Lung (tissue), 12 donors: ENCODE data around the gene PRKCA. TPM values are rescaled to one million over a fixed set of nuclear protein-coding genes. Genes with fewer than 3 reads are reported as not detected.

Experiments
- ATAC-seq: fragments of 200-7000 bp; cut with Tn5 transposase; one replicate; pipeline ENCODE4 v1.9.1; 2020; ENCODE audit warnings: moderate number of reproducible peaks; ENCODE audit not compliant: insufficient read depth, low FRiP score
- DNase-seq, 3 donors: peaks; one replicate each; pipeline ENCODE4 v3.0.0-alpha.2; 2013 to 2017
- H3K27ac ChIP-seq, 2 donors: one replicate each; pipeline ENCODE4 v1.5.1; 2013; ENCODE audit warnings: mild to moderate bottlenecking in 2 of 2, moderate library complexity in 2 of 2, control low read depth in 1 of 2, inconsistent platforms in 1 of 2, low read depth in 1 of 2, low read length in 1 of 2
- H3K27me3 ChIP-seq, 3 donors: one replicate each; pipeline ENCODE4 v1.5.1; 2013; ENCODE audit warnings: low read length in 2 of 3; ENCODE audit not compliant: control insufficient read depth in 3 of 3, insufficient read depth in 3 of 3
- H3K36me3 ChIP-seq, 4 donors: one replicate each; pipeline ENCODE4 v1.5.1; 2013; ENCODE audit warnings: low read length in 4 of 4, mild to moderate bottlenecking in 1 of 4, moderate library complexity in 1 of 4; ENCODE audit not compliant: control insufficient read depth in 4 of 4, insufficient read depth in 4 of 4
- H3K4me1 ChIP-seq, 5 donors: one replicate each; pipeline ENCODE4 v1.5.1; 2013; ENCODE audit warnings: low read length in 5 of 5, mild to moderate bottlenecking in 2 of 5, moderate library complexity in 1 of 5; ENCODE audit not compliant: control insufficient read depth in 5 of 5, insufficient read depth in 5 of 5
- H3K4me3 ChIP-seq: one replicate; pipeline ENCODE4 v1.5.1; 2013; ENCODE audit warnings: mild to moderate bottlenecking, control low read depth, moderate library complexity
- H3K9ac ChIP-seq, 2 donors: one replicate each; pipeline ENCODE4 v1.5.1; 2013; ENCODE audit warnings: low read length in 2 of 2, control low read depth in 1 of 2; ENCODE audit not compliant: insufficient read depth in 1 of 2
- H3K9me3 ChIP-seq, 4 donors: one replicate each; pipeline ENCODE4 v1.5.1; 2013; ENCODE audit warnings: low read length in 3 of 4, mild to moderate bottlenecking in 1 of 4, moderate library complexity in 1 of 4; ENCODE audit not compliant: control insufficient read depth in 4 of 4, insufficient read depth in 3 of 4
- CTCF ChIP-seq: IDR thresholded peaks from 2 replicates; pipeline ENCODE4 v1.5.1; 2012; ENCODE audit warnings: mild to moderate bottlenecking; ENCODE audit errors: control extremely low read depth, extremely low read depth
- WGBS, 2 donors: extraction: QIAGEN DNeasy Blood & Tissue Kit; methylation state at CpG; one replicate each; pipeline ENCODE4 v1.1.7; 2013; 5-methylcytosine and 5-hydroxymethylcytosine counted together
- polyA plus RNA-seq, 2 donors: library from polyadenylated mRNA; stranded (reverse); fragments of 200-250 nt; gene quantifications; one replicate each; pipeline ENCODE4 v1.2.1, GENCODE V29; 2013
- total RNA-seq, 2 donors: library from RNA; depleted of rRNA in 1 of 2; stranded (reverse); fragments of >200 nt in 1 of 2; gene quantifications; one replicate each; pipeline ENCODE4 v1.2.1, GENCODE V29; 2014 to 2021
- donor health status: control.
- donor health status: control.
- donor health status: Bipolar disorder and iron deficiency.
- donor health status: healthy.
- donor health status: DM: yes; HTN: yes; CAD: no.

Gene PRKCA
- total and polyA plus RNA-seq, 4 donors, result 3.4 to 34.8 (median 13.8) TPM

GRCh38 chr17:66465701-66466100, 163.3 kb downstream of the PRKCA start:
- H3K27me3 ChIP-seq, result no peaks in the 10 kb centered on the region
- H3K4me1 ChIP-seq, result peaks cover 4 to 30% (median 8%) of the 10 kb centered on the region in 5 donors
- TF ChIP-seq CTCF, result no peak
- WGBS, 2 donors, result 95% methylated on average over 1 of the region's 1 CpG
- no peak overlapping the region for H3K4me3 ChIP-seq
- no peak overlapping the region for H3K9ac ChIP-seq
- H3K27ac ChIP-seq, result no peak overlapping the region
- no peak for ATAC-seq
- DNase-seq, result no peak
- no peaks in the 10 kb centered on the region for H3K9me3 ChIP-seq
- no peaks in the 10 kb centered on the region for H3K36me3 ChIP-seq

DNA sequence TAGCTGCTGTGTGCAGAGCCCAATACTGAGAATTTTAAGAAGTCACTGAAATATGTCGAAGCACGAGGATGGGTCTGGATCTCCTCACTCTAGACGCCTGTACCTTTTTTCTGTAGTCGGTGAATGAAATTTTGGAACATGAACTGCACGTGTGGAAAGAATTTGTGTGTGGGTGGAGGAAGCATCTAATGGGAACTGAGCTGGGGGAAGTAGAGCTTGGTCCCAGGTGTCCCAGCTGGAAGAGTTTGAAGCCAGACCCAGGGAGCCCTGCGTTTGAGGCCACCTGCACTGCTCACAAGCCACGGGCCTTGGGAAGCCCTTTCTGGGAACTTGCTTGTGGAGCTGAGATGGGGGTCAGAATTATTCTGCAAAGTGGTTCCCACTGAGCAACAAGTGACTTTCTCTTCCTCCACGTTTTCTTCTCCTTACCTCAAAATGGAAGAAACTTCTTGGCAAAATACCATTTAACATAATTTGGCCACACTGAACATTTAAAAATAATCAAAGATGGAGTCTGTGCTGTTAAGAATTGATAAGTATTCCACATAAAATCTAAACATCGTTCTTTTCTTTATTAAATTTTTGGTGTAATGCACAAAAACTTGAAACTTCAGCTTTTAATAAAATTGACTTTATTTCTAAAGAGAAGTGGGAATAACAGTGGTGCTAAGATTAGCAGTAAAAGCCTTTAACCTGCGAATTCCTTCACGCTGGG, 163.8 kb downstream of the PRKCA start:
- Histone ChIP-seq H3K27ac (peak overlapping the region in 1 of 2 donors; percentile 22), H3K9ac (no peak overlapping the region), H3K9me3 (no peaks in the 10 kb centered on the region), H3K36me3 (no peaks in the 10 kb centered on the region), H3K4me1 (peaks cover 4 to 30% (median 8%) of the 10 kb centered on the region in 5 donors), H3K27me3 (no peaks in the 10 kb centered on the region), H3K4me3 (no peak overlapping the region)
- ATAC-seq (no peak), DNase-seq (no peak)
- no peak for TF ChIP-seq CTCF
- 74 to 75% methylated on average over 11 of the region's 11 CpGs for WGBS, 2 donors

- peak; percentile 64 to 82 (median 80) for DNase-seq
These were observed 164.5 kb downstream of the PRKCA start for GRCh38 chr17:66466840-66467367.

More at GRCh38 chr17:66466840-66467367, 164.5 kb downstream of the PRKCA start:
- Histone ChIP-seq H3K9me3 (no peaks in the 10 kb centered on the region), H3K4me1 (peaks cover 4 to 30% (median 9%) of the 10 kb centered on the region in 5 donors), H3K27ac (no peak overlapping the region), H3K36me3 (no peaks in the 10 kb centered on the region), H3K9ac (no peak overlapping the region), H3K4me3 (no peak overlapping the region), H3K27me3 (no peaks in the 10 kb centered on the region)
- ATAC-seq, result peak; percentile 70
- TF ChIP-seq CTCF, result no peak
- WGBS, 2 donors, result 29 to 31% methylated on average over 7 of the region's 7 CpGs
